PC-9 (cell line): ENCODE measurements around the gene TENM4. TPM values are rescaled to one million over a fixed set of nuclear protein-coding genes. Genes with fewer than 3 reads are reported as not detected.

Experiments used
- BruUV-seq: library from RNA; stranded (reverse); fragments of 400-500 nt; replicated peaks from 2 replicates; lab custom pipeline; 2021; lab: Mats Ljungman, UMichigan
- CTCF ChIA-PET: fragments of 300-600 bp; sonication (Branson Sonifier 250); formaldehyde crosslinking; loops from one replicate; lab custom pipeline; 2022; ENCODE audit warnings: antibody characterized with exemption; lab: Charles Lee
- POLR2A ChIA-PET: fragments of 300-600 bp; sonication (Branson Sonifier 250); formaldehyde crosslinking; loops from one replicate; lab custom pipeline; 2022; ENCODE audit warnings: antibody characterized with exemption; ENCODE audit not compliant: unreplicated experiment; lab: Charles Lee
- DNase-seq, 2 experiments: peaks; one replicate each; pipeline versions ENCODE4 v3.0.0 to v3.0.0-alpha.2; 2015 to 2022; ENCODE audit warnings: mixed read lengths in 1 of 2
- H2AFZ ChIP-seq: fragments of 200-600 bp; sonication (generic); 2 replicates; pipeline ENCODE4 v1.8.1; 2017; ENCODE audit warnings: antibody characterized with exemption
- H3F3A ChIP-seq: fragments of 200-600 bp; sonication (generic); 2 replicates; pipeline ENCODE4 v1.8.1; 2017; ENCODE audit warnings: antibody characterized with exemption, mild to moderate bottlenecking, low read depth; ENCODE audit not compliant: insufficient read depth
- H3K27ac ChIP-seq: fragments of 200-600 bp; sonication (generic); 2 replicates; pipeline ENCODE4 v1.6.1; 2016; ENCODE audit warnings: mixed run types
- H3K27me3 ChIP-seq: fragments of 200-600 bp; sonication (generic); 2 replicates; pipeline ENCODE4 v1.6.1; 2016; ENCODE audit warnings: low read depth, mixed run types; ENCODE audit not compliant: insufficient read depth
- H3K36me3 ChIP-seq: fragments of 200-600 bp; sonication (generic); 2 replicates; pipeline ENCODE4 v1.6.1; 2016; ENCODE audit warnings: low read depth, mixed run types
- H3K4me1 ChIP-seq: fragments of 200-600 bp; sonication (generic); replicated peaks from 2 replicates; pipeline ENCODE4 v1.6.1; 2016; ENCODE audit warnings: mixed run types; ENCODE audit not compliant: insufficient read depth
- H3K4me2 ChIP-seq: fragments of 200-600 bp; sonication (generic); 2 replicates; pipeline ENCODE4 v1.6.1; 2017; ENCODE audit warnings: mixed run types
- H3K4me3 ChIP-seq: fragments of 200-600 bp; sonication (generic); 2 replicates; pipeline ENCODE4 v1.6.1; 2016; ENCODE audit warnings: mixed run types
- H3K79me2 ChIP-seq: fragments of 200-600 bp; sonication (generic); 2 replicates; pipeline ENCODE4 v1.6.1; 2017; ENCODE audit warnings: low read depth, mixed run types
- H3K9me2 ChIP-seq: fragments of 200-600 bp; sonication (generic); 2 replicates; pipeline ENCODE4 v1.8.1; 2017; ENCODE audit warnings: mild to moderate bottlenecking; ENCODE audit not compliant: insufficient read depth
- H3K9me3 ChIP-seq: fragments of 200-600 bp; sonication (generic); 2 replicates; pipeline ENCODE4 v1.8.1; 2016; ENCODE audit warnings: low read depth; ENCODE audit not compliant: insufficient read depth
- H4K20me1 ChIP-seq: fragments of 200-600 bp; sonication (generic); 2 replicates; pipeline ENCODE4 v1.8.1; 2017; ENCODE audit not compliant: insufficient read depth
- CTCF ChIP-seq: fragments of 200-600 bp; sonication (generic); conservative IDR thresholded peaks from 2 replicates; pipeline ENCODE4 v1.6.1; 2017; ENCODE audit warnings: mixed run types, antibody characterized with exemption, mild to moderate bottlenecking, moderate library complexity
- EZH2 ChIP-seq: fragments of 200-600 bp; sonication (generic); IDR thresholded peaks from 2 replicates; pipeline ENCODE4 v1.8.0; 2017; ENCODE audit warnings: antibody characterized with exemption, low read depth
- intact Hi-C: fragments of 100-400 bp; cut with micrococcal nuclease; formaldehyde crosslinking; loops from one replicate; pipeline ENCODE4 v1.10.0; 2022; ENCODE audit not compliant: unreplicated experiment
- total RNA-seq: library from RNA; stranded (reverse); gene quantifications from 2 replicates; pipeline ENCODE4 v1.2.3, GENCODE V29; 2021

TENM4 gene
- total RNA-seq, 1 experiment from 2014 or later = not detected

- DNase-seq = no peak
- no peaks in the 10 kb centered on the region for H3K4me1 ChIP-seq
- CTCF ChIA-PET = no interaction called here
- H2AFZ ChIP-seq = no peak overlapping the region
- no peak overlapping the region for H3K27ac ChIP-seq
- intact Hi-C loops = no loop called here
- no peaks in the 10 kb centered on the region for H3F3A ChIP-seq
- H3K9me3 ChIP-seq = no peaks in the 10 kb centered on the region
- no peaks in the 10 kb centered on the region for H3K36me3 ChIP-seq
- H3K4me3 ChIP-seq = no peak overlapping the region
- no peaks in the 10 kb centered on the region for H3K79me2 ChIP-seq
- H3K4me2 ChIP-seq = no peak overlapping the region
- TF ChIP-seq CTCF = no peak
- TF ChIP-seq EZH2 = no peak
- no peaks in the 10 kb centered on the region for H4K20me1 ChIP-seq
- BruUV-seq = no TSS peak
- POLR2A ChIA-PET = no interaction called here
- H3K9me2 ChIP-seq = no peaks in the 10 kb centered on the region
- H3K27me3 ChIP-seq = peaks cover 28% of the 10 kb centered on the region
These were observed 583.1 kb downstream of the TENM4 start for GRCh38 chr11:78857688-78858087.

- no peak for DNase-seq
- Histone ChIP-seq H3K4me2 (no peak overlapping the region), H3K27me3 (peaks cover 40% of the 10 kb centered on the region), H2AFZ (no peak overlapping the region), H3K9me2 (no peaks in the 10 kb centered on the region), H3F3A (no peaks in the 10 kb centered on the region), H3K36me3 (no peaks in the 10 kb centered on the region), H4K20me1 (no peaks in the 10 kb centered on the region), H3K79me2 (no peaks in the 10 kb centered on the region), H3K4me1 (no peaks in the 10 kb centered on the region), H3K9me3 (no peaks in the 10 kb centered on the region), H3K4me3 (no peak overlapping the region), H3K27ac (no peak overlapping the region)
- no TSS peak for BruUV-seq
- TF ChIP-seq CTCF (no peak), EZH2 (no peak)
- intact Hi-C loops = no loop called here
- ChIA-PET POLR2A (no interaction called here), CTCF (no interaction called here)
These were observed 584.6 kb downstream of the TENM4 start for GRCh38 chr11:78856211-78856610.

GRCh38 chr11:78855116-78855515 lies 585.7 kb downstream of the TENM4 start:
- DNase-seq = no peak
- ChIA-PET POLR2A (no interaction called here), CTCF (no interaction called here)
- Histone ChIP-seq H3K9me2 (no peaks in the 10 kb centered on the region), H3K27ac (no peak overlapping the region), H3F3A (no peaks in the 10 kb centered on the region), H3K36me3 (no peaks in the 10 kb centered on the region), H4K20me1 (no peaks in the 10 kb centered on the region), H3K4me3 (no peak overlapping the region), H3K4me2 (no peak overlapping the region), H3K79me2 (no peaks in the 10 kb centered on the region), H3K4me1 (no peaks in the 10 kb centered on the region), H3K9me3 (no peaks in the 10 kb centered on the region), H2AFZ (no peak overlapping the region), H3K27me3 (peaks cover 51% of the 10 kb centered on the region)
- no peak for TF ChIP-seq CTCF
- intact Hi-C loops = no loop called here
- no TSS peak for BruUV-seq
